Testis (tissue), 3 donors: Measurements from ENCODE around the gene ZSCAN20. TPM values are rescaled to one million over a fixed set of nuclear protein-coding genes. Genes with fewer than 3 reads are reported as not detected.

Experiments used
- DNase-seq: peaks from one replicate; pipeline ENCODE4 v3.0.0-alpha.2; 2019
- H3K27ac ChIP-seq, 2 donors: fragments of 200-600 bp; sonication (generic); one replicate each; pipeline ENCODE4 v1.5.1; 2019
- H3K27me3 ChIP-seq: fragments of 200-600 bp; sonication (generic); one replicate; pipeline ENCODE4 v1.5.1; 2019
- H3K36me3 ChIP-seq: fragments of 200-600 bp; sonication (generic); one replicate; pipeline ENCODE4 v1.5.1; 2017; ENCODE audit warnings: low read depth; ENCODE audit errors: missing control alignments
- H3K4me1 ChIP-seq: fragments of 200-600 bp; sonication (generic); one replicate; pipeline ENCODE4 v1.5.1; 2019
- H3K4me3 ChIP-seq, 2 donors: fragments of 200-600 bp; sonication (generic); one replicate each; pipeline ENCODE4 v1.5.1; 2017 to 2019
- H3K9me3 ChIP-seq: fragments of 200-600 bp; sonication (generic); one replicate; pipeline ENCODE4 v1.5.1; 2017
- CTCF ChIP-seq, 3 experiments: fragments of 450-650 bp in 2 of 3; fragments of 200-600 bp in 1 of 3; sonication (generic) in 1 of 3; IDR thresholded peaks; one replicate each; pipeline ENCODE4 v1.5.1; 2016 to 2019; ENCODE audit warnings: antibody characterized with exemption in 3 of 3, mild to moderate bottlenecking in 2 of 3, moderate library complexity in 1 of 3
- POLR2A ChIP-seq: fragments of 450-650 bp; IDR thresholded peaks from one replicate; pipeline ENCODE4 v1.6.1; 2017; ENCODE audit warnings: antibody characterized with exemption, mild to moderate bottlenecking, moderate library complexity
- WGBS, 2 donors: methylation state at CpG; one replicate each; pipeline ENCODE4 v1.1.5; 2018; 5-methylcytosine and 5-hydroxymethylcytosine counted together
- intact Hi-C: fragments of 100-400 bp; cut with DNase I; formaldehyde crosslinking; loops from one replicate; pipeline ENCODE4 v1.15.1; 2023; ENCODE audit warnings: low total_unique reads
- polyA plus RNA-seq: library from polyadenylated mRNA; stranded (reverse); fragments of 350-450 nt; fragmentation: Illumina TruSeq; extraction: RNeasy Lipid Tissue Mini Kit (QIAGEN cat#74804); gene quantifications from one replicate; pipeline ENCODE4 v1.2.3, GENCODE V29; 2014; ENCODE audit warnings: low read depth, low replicate concordance; ENCODE audit not compliant: insufficient read depth
- total RNA-seq, 2 donors: library from RNA; depleted of rRNA; stranded (reverse); fragments of >200 nt; gene quantifications; one replicate each; pipeline ENCODE4 v1.2.3, GENCODE V29; 2016

The ZSCAN20 gene
- total and polyA plus RNA-seq, 3 donors from 2014 or later: 4.5 to 10.1 (median 9.8) TPM

- 93 to 94% methylated on average over 6 of the region's 6 CpGs for WGBS, 2 donors
- Histone ChIP-seq H3K4me3 (no peak overlapping the region), H3K36me3 (no peaks in the 10 kb centered on the region), H3K9me3 (no peaks in the 10 kb centered on the region), H3K27ac (no peak overlapping the region), H3K27me3 (no peaks in the 10 kb centered on the region), H3K4me1 (no peaks in the 10 kb centered on the region)
- no peak for TF ChIP-seq CTCF (IDR thresholded peaks at IDR 0.05)
- TF ChIP-seq POLR2A: no peak
- no peak for DNase-seq
- intact Hi-C loops: no loop called here
Measured at GRCh38 chr1:33541966-33542365, 69.5 kb downstream of the ZSCAN20 start.

Other genes with a start within 250 kb of the ZSCAN20 start
- 10 to 100 TPM; 26.6 to 28.6 TPM for gene ZNF362, start 216.2 kb upstream of the ZSCAN20 start, total RNA-seq
- gene ZNF362, start 216.2 kb upstream of the ZSCAN20 start, polyA plus RNA-seq: 16.3 TPM
- gene A3GALT2, start 151.5 kb upstream of the ZSCAN20 start, total RNA-seq: 1 to 10 TPM in 1 of 2 donors, under 1 TPM in 1; 0.87 to 1.7 TPM
- not detected for gene A3GALT2, start 151.5 kb upstream of the ZSCAN20 start, polyA plus RNA-seq
- 100 to 1,000 TPM; 121 to 130 TPM for gene PHC2, start 41.5 kb upstream of the ZSCAN20 start, total RNA-seq
- 178 TPM for gene PHC2, start 41.5 kb upstream of the ZSCAN20 start, polyA plus RNA-seq